Astrocyte of the cerebellum (primary cell): Measurements from ENCODE around the gene MYT1.

Source experiments
- DNase-seq: peaks from one replicate; pipeline ENCODE4 v3.0.0-alpha.2; 2011; ENCODE audit warnings: low read depth
- H3K4me3 ChIP-seq: 2 replicates; pipeline ENCODE4 v1.5.1; 2011; ENCODE audit warnings: mild to moderate bottlenecking, low read depth, low read length, moderate library complexity
- in situ Hi-C: cut with HindIII; loops from 2 replicates; pipeline ENCODE4 v1.10.0; 2017; ENCODE audit warnings: low sequenced_read_pairs
- TF ChIP-seq, protein P1 (sequence below): IDR thresholded peaks from 2 replicates; pipeline ENCODE4 v1.5.1; 2012; ENCODE audit warnings: low read length, low read depth, moderate library complexity, mild to moderate bottlenecking; ENCODE audit errors: missing control alignments

Gene MYT1

DNA sequence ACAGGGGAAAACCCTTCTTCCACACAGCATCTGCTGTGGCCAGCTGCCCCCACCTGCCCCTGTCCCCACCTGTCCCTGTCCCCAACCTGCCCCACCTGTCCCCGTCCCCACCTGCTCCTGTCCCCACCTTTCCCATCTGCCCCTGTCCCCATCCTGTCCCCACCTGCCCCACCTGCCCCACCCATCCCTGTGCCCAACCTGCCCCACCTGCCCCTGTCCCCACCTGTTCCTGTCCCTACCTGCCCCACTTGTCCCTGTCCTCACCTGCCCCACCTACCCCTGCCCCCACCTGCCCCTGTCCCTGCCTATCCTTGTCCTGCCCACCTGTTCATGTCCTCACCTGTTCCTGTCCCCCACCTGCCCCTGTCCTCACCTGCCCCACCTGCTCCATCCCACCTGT is 6.4 kb upstream of the MYT1 start:
- in situ Hi-C loops = no loop called here

DNA sequence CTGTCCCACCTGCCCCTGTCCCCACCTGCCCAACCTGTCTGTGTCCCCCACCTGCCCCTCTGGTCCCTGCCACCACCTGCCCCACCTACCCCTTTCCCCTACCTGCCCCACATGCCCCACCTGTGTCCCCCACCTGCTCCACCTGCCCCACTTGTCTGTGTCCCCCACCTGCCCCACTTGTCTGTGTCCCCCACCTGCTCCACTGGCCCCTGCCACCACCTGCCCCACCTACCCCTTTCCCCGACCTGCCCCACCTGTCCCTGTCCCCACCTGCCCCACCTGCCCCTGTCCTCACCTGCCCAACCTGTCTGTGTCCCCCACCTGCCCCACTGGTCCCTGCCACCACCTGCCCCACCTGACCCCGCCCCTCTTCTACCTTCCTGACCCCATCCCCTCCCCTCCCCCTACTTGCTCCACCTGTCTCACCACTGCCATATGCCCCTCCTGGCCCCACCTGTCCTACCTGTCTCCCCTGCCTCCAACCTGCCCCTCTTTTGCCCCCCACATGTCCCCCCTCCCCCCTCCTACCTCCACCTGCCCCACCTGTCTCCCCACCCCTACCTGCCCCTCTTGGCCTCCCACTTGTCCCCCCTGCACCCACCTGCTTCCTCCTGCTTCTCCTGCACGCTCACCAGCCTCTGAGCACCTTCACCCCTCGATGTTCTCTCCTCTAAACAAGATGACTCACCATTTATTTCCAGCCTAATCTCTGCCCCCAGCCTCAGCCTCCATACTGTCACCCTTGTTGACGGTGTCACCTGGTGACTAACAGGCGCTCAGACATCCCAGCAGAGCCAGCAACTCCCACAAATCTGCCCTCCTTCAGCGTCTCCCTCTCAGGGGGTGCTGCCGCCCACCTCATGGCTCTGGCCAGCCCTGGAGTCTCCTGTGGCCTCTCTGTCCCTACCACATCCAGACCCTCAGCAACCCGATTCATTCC is 5.6 kb upstream of the MYT1 start:
- DNase-seq = no peak
- TF ChIP-seq, protein P1, sequence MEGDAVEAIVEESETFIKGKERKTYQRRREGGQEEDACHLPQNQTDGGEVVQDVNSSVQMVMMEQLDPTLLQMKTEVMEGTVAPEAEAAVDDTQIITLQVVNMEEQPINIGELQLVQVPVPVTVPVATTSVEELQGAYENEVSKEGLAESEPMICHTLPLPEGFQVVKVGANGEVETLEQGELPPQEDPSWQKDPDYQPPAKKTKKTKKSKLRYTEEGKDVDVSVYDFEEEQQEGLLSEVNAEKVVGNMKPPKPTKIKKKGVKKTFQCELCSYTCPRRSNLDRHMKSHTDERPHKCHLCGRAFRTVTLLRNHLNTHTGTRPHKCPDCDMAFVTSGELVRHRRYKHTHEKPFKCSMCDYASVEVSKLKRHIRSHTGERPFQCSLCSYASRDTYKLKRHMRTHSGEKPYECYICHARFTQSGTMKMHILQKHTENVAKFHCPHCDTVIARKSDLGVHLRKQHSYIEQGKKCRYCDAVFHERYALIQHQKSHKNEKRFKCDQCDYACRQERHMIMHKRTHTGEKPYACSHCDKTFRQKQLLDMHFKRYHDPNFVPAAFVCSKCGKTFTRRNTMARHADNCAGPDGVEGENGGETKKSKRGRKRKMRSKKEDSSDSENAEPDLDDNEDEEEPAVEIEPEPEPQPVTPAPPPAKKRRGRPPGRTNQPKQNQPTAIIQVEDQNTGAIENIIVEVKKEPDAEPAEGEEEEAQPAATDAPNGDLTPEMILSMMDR = no peak
- in situ Hi-C loops = no loop called here

More for the DNA sequence above, 6.4 kb upstream of the MYT1 start:
- TF ChIP-seq, protein P1 = no peak
- DNase-seq = no peak
- no peak overlapping the region for H3K4me3 ChIP-seq

DNA sequence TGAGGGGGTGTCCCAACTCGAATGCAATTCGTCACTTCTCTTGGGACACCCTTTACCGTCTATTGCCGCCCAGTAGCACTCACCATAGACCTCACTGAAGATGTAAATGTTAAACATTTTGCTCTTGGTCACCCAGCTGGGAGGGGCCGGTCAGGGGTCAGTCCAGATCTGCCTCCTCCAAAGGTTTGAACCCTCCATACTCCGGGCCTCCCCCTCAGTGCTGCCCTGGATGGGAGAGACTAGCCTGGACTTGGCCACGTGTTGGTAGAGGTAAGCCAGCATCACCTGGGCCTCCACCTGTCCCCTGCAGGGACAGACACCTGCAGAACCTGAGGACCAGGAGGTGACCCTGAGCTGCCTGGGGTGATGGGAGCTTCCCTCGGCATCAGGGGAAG is 5.0 kb upstream of the MYT1 start:
- H3K4me3 ChIP-seq = no peak overlapping the region
- TF ChIP-seq, protein P1 = no peak
- in situ Hi-C loops = no loop called here
- DNase-seq = no peak

More for the DNA sequence above, 5.6 kb upstream of the MYT1 start:
- H3K4me3 ChIP-seq = no peak overlapping the region

DNA sequence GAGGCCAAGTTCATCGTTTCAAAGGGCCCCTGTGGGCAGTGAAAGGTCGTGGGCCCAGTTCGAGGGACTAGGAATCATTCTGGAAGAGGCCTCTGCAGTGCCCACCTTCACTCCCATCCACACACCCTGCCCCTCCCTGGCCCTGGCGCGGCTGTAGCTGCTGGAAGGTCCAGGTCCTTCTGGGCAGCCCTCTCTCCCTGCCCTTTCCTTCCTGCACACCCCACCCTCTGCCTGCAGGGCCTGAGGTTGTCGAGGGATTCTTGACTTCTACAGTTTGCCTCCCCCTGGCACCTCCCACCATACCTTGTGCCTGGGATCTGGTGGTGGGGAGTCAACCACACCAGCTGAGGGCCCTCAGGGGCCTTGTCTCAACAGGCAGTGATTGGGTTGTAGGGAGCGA is 4.5 kb upstream of the MYT1 start:
- H3K4me3 ChIP-seq = no peak overlapping the region
- in situ Hi-C loops = no loop called here
- DNase-seq = no peak
- TF ChIP-seq, protein P1 = no peak

DNA sequence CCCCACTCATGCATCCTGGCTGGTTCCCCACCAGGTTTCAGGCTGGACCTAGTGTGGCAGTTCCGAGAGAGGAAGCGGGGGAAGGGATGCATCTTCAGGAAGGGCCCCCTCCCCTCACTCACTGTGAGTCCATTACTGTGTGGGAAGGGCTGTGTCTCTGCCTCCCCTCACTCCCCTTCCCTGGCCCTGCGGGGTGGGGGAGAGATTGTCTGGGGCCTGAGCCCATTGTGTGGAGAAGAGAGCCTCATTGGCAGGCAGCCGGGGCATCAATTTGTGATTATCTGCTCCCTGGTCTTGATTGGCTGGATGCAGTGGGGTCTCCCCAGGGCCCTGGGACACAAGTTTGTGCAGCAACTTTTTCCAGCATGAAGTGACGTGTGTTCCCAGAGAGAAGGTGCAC is 4.1 kb upstream of the MYT1 start:
- TF ChIP-seq, protein P1 = no peak
- DNase-seq = no peak
- in situ Hi-C loops = no loop called here
- H3K4me3 ChIP-seq = no peak overlapping the region

DNA sequence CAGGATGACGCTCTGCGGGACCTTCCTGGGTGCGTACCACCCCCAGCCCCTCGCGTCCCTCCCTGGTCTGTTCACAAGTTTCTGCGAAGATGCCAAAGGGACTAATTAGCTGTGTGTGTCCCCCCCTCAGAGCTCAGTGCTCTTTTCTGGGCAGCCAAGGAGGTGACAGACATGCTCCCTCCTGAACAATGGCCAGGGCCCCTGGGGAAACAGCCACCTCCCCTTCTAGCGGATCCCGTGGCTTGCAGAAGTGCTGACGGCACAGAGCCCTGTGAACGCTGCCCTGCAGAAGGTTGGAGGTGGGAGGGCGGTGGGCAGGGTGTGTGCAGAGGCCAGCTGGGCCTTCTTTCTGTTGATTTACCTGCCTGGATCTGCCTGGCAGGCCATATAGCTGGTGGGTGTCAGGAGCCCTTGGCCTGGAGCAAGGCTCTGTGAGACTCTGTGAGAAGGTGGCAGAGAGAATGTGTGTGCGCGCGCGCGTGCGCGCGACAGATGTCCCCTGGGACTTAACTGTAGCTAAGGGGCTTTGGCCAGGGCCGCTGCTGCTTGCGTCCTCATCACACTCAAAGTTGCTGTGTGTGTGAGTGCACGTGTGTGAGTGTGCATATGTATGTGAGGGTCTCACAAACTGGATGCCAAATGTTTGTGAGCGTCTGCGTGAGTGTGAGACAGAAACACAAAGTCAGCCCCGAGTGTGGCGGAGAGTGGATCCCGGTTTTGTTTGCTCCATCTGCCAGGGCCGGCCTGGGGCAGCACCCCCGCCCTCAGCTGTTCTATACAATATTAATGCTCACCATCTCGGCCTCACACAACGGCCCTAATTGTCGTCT is 3.5 kb upstream of the MYT1 start:
- DNase-seq = no peak
- in situ Hi-C loops = no loop called here
- no peak overlapping the region for H3K4me3 ChIP-seq

More for the DNA sequence above, 3.5 kb upstream of the MYT1 start:
- TF ChIP-seq, protein P1 = no peak
